Thyroid gland (tissue), 4 donors: ENCODE results near the gene GIMAP4.

Experiments used
- CTCF ChIP-seq, 6 experiments: fragments of 200-600 bp in 3 of 6; fragments of 450-650 bp in 3 of 6; sonication (generic) in 3 of 6; IDR thresholded peaks; one replicate each; pipeline ENCODE4 v1.5.1; 2016 to 2019; ENCODE audit warnings: antibody characterized with exemption in 6 of 6, mild to moderate bottlenecking in 2 of 6, inconsistent platforms in 1 of 6, moderate library complexity in 1 of 6
- POLR2A ChIP-seq, 2 donors: fragments of 450-650 bp; IDR thresholded peaks; one replicate each; pipeline ENCODE4 v1.6.1; 2017; ENCODE audit warnings: antibody characterized with exemption in 2 of 2, mild to moderate bottlenecking in 2 of 2, moderate library complexity in 1 of 2

GRCh38 chr7:150556521-150557138, 10.6 kb upstream of the GIMAP4 start:
- no peak for TF ChIP-seq CTCF (IDR thresholded peaks at IDR 0.05)
- TF ChIP-seq POLR2A (IDR thresholded peaks at IDR 0.05), result no peak
